GM21528 (cell line): ENCODE measurements around the gene OXSM.

Experiments
- ATAC-seq: cut with Tn5 transposase; IDR thresholded peaks from one replicate; pipeline ENCODE4 v1.9.1; 2021; ENCODE audit warnings: mild to moderate bottlenecking, moderate library complexity; ENCODE audit not compliant: unreplicated experiment, low FRiP score

OXSM gene

DNA sequence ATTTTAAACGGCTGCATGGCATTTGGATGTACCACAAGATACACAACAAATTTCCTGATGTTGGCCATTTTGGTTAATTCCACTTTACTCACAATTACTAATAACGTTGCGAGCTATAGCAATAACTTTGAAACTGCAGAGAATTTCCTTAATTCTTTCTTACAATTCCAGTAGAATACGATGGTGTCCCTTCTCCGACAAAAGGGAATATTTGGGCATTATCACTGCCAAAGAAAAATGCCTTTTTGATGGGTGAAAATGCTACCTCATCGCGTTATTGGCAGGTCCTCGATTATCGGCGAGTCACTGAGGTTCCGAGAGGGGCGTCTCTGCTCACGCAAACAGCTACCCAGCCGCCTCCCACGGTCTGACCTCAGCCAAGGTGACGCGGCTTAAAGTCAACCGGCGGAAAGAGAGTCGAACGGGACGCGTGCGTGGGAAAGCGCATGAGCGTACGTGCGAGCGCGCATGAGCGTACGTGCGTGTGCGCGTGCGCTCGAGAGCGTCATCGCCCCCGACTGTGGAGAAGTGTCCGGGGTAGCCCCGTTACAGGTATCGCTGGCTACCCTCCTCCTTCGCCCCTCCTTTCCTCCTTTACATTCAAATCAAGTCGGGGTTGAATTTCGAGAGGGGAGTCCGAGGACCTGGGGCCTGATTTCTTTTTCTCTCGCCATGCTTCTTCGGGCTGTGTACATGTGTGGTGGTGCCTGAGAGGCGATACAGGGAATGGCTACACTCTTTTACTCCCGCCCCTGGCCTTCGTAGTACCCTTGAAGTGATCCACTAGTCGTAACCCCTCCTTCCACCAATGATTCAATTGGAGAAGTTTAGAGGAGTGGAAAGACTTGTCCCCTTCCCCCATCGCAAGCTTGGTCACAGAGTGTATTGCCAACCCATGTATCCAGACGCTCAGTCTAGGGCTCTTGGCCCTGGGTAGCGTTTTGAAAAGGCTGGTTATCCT, at the start of gene OXSM:
Gene OXSM, plus strand, starts transcription at position 495 of the 961 bp plus-strand sequence. CDS start 931 bp downstream, outside the sequence.
- peak; percentile 95 for ATAC-seq

DNA sequence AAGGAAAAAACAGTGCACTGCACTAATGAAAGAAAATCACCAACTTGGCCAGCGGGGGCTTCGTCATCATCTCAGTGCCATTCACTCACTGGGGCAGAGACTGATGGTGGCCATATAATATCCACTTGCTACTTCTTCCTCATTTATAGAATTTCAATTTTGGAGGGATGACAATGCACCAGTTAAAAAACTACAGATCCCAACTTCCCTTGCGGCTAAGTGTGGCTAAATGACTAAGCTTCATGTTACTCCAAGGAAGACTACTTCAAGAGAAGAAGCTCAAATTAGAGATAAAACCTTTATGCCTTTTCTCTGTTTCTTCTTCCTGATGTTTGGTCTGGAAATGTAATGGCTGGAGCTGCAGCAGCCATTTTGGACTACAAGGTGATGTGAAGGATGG, 45.4 kb upstream of the OXSM start:
- no peak for ATAC-seq

DNA sequence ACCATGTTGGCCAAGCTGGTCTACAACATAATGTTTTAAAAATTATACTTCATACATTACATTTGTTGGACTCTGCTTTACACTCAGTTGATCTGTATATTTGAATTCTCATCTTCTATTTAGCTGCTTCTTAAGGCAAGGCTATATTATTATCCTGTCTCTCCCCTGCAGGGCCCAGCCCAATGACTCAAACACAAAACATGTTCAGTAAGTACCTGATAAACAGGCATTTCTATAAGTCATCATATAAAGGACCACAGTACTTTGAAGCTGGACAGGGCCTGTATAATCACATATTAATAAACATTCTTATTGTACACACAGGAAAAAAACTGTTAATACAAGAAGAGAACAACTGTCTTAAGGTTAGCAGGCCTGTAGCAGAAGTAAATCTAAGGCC, 42.9 kb upstream of the OXSM start:
- ATAC-seq, result no peak

GRCh38 chr3:25748189-25748588, 41.7 kb upstream of the OXSM start:
- ATAC-seq, result no peak

DNA sequence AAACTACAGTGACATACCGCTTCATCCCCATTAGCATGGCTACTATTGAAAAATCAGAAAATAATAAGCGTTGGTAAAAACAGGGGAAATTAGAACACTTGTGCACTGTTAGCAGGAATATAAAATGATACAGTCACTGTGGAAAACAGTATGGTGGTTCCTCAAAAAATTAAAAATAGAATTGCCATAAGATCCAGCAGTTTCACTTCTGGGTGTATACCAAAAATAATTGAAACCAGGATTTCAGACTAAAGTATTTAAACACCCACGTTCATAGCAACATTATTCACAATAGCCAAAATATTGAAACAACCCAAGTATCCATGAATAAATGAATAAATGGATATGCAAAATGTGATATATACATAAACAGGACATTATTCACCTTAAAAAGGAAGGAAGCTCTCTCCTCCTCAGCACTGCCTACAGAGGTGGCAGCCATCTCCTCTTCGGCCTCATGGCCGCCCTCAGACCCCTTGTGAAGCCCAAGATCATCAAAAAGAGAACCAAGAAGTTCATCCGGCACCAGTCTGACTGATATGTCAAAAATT, 40.8 kb upstream of the OXSM start:
- no peak for ATAC-seq

- ATAC-seq, result no peak
These were observed 38.8 kb upstream of the OXSM start for GRCh38 chr3:25751048-25751447.

- ATAC-seq, result no peak
These were observed 38.2 kb upstream of the OXSM start for GRCh38 chr3:25751725-25752124.

DNA sequence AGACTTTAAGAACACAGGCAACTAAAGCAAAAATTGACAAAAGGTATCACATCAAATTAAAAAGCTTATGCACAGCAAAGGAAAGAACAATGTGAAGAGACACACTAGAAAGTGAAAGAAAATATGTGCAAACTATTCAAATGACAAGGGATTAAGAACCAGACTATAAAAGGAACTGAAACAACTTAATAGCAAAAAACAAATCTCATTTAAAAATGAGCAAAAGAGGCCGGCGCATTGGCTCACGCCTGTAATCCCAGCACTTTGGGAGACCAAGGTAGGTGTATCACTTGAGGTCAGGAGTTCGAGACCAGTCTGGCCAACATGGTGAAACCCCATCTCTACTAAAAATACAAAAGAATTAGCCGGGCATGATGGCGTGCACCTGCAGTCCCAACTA, 21.0 kb upstream of the OXSM start:
- ATAC-seq, result peak; percentile 96

GRCh38 chr3:25775936-25776335, 14.0 kb upstream of the OXSM start:
- peak; percentile 54 for ATAC-seq

- ATAC-seq, result no peak
These were observed 9.3 kb upstream of the OXSM start for GRCh38 chr3:25780618-25781017.

DNA sequence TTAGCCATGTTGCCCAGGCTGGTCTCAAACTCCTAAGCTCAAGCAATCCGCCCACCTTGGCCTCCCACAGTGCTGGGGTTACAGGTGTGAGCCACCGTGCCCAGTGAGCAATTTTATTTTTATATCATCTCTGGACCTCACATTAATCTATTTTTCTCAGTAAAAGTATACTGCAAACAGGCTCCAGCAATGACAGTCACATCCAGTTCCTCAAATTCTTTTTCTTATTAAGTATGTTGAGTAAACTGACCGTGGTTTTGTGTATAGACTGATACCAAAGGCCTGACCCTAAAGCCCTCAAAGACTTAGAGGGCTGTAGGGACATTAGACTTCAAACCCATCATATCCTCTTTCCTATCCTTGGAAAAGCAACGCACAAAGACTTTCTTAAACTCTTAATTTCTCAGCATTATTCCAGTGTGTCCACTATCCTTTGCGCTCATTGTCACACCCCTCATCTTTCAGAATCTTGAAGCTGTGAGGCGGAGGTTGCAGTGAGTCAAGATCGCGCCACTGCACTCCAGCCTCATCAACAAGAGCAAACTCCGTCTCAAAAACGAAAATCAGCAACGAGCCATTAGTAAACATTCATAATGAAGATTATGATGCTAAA, 8.6 kb upstream of the OXSM start:
- no peak for ATAC-seq

GRCh38 chr3:25781758-25782594, 7.9 kb upstream of the OXSM start:
- peak; percentile 65 for ATAC-seq

DNA sequence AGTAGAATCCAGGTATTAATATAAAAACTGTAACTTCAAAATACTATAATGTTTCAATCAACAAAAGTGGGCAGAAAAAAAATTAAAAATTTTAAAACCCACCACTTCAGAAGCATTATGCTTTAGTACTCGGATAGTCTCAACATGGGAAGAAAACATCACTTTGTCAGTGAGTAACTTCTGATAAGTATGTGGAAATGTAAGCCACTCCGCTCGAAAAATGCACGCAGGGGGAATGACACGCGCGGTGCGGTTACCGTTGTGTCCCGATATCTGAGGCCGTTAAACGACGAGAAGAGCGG, 7.3 kb upstream of the OXSM start:
- ATAC-seq, result no peak

DNA sequence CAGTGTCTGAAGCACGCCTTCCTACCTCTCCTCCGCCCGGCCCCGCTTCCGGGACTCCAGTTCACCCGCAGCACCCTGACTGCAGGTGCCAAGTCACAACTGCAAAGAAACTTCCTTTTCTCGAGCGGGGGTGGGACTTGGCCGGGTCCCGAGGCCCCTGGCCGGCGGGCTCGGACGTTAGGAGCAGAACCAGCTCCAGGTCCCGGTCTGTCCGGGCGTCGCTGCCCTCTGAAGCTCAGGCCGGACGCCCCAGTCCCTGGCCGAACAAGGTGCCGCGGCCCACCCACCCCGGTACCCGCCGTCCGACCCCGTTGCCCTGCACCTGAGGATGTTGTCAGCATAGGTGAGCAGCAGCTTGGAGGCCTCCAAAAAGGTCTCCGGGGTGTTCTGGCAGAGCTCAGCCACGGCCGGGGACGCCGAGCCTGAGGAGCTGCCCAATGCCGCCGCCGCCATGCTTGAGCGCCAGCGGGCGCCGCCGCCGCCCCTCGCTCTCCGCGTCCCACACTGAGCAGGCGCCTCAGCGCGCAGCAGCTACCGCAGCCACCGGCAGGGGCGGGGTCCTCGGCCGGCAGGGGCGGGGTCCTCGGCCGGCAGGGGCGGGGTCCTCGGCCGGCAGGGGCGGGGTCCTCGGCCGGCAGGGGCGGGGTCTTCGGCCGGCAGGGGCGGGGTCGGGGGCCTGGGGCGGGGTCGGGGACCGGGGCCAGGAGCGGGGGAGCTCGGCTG, 6.8 kb upstream of the OXSM start, which contains the start of gene NGLY1:
Gene NGLY1, minus strand, starts transcription at position 506 of the 723 bp plus-strand sequence. Its CDS starts 53 bp downstream, at position 453.
- peak; percentile 74 for ATAC-seq

- peak; percentile 34 for ATAC-seq
These were observed 6.0 kb upstream of the OXSM start for GRCh38 chr3:25783661-25784512.

- ATAC-seq, result no peak
These were observed 4.9 kb upstream of the OXSM start for GRCh38 chr3:25784971-25785370.

DNA sequence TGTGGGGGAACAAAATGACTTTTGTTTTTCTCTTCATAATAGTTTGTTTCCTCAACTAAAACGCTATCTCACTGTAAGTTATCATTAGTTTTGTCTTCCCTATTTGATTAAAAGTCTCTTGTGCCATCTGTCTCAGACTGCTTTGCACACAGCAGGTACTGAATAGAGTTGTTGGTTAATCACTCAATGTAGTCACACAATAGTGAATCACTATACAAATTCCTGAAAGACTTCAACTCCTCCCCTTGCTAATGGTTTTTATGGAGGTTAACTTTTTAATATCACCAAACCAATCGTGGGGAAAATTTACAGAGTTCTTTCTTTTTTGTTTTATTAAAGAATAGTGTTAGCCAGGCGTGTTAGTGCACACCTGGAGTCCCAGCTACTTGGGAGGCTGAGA, 4.1 kb upstream of the OXSM start:
- no peak for ATAC-seq

- no peak for ATAC-seq
These were observed 2.2 kb upstream of the OXSM start for GRCh38 chr3:25787689-25788088.

- ATAC-seq, result no peak
These were observed 688 bp upstream of the OXSM start for GRCh38 chr3:25789209-25789595.
